DOHH2 (cell line): Measurements from ENCODE around the gene LARP6.

Source experiments
- EZH2phosphoT487 ChIP-seq: fragments of 200-600 bp; sonication (generic); IDR thresholded peaks from 2 replicates; pipeline ENCODE4 v1.6.1; 2017; ENCODE audit warnings: borderline replicate concordance, mild to moderate bottlenecking, antibody characterized with exemption, low read length, moderate library complexity, mixed read lengths
- TF ChIP-seq, protein P1 (sequence below): fragments of 200-600 bp; sonication (generic); IDR thresholded peaks from one replicate; pipeline ENCODE4 v1.5.1; 2014; ENCODE audit warnings: antibody characterized with exemption, mild to moderate bottlenecking, low read depth, low read length; ENCODE audit not compliant: poor library complexity, severe bottlenecking

DNA sequence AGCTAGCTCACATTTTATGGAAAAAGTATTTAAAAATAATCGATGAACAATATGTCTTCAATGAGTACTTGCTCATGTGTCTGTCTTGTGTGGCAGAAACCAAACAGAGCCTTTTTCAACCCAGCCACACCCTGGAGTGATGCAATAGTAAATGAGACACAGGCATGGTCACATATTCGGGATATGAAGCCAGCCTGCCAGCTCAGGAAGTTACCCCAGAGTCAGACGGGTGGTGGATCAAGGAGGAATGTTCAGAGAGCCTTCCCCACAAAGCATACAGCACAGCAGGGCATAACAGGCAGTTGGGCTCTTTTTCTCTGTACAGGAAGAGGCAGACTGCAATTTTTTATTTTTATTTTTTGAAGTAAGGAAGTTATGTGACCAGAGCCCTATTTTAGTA lies 27.3 kb downstream of the LARP6 start:
- TF ChIP-seq, protein P1, sequence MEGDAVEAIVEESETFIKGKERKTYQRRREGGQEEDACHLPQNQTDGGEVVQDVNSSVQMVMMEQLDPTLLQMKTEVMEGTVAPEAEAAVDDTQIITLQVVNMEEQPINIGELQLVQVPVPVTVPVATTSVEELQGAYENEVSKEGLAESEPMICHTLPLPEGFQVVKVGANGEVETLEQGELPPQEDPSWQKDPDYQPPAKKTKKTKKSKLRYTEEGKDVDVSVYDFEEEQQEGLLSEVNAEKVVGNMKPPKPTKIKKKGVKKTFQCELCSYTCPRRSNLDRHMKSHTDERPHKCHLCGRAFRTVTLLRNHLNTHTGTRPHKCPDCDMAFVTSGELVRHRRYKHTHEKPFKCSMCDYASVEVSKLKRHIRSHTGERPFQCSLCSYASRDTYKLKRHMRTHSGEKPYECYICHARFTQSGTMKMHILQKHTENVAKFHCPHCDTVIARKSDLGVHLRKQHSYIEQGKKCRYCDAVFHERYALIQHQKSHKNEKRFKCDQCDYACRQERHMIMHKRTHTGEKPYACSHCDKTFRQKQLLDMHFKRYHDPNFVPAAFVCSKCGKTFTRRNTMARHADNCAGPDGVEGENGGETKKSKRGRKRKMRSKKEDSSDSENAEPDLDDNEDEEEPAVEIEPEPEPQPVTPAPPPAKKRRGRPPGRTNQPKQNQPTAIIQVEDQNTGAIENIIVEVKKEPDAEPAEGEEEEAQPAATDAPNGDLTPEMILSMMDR, result no peak
- TF ChIP-seq EZH2phosphoT487, result no peak
